Measurements from ENCODE around the gene RPRD2.
A peak's percentile ranks its signal among the peaks of the same experiment; 100 is the strongest.
"Not testable (repeated sequence)": the region's sequence is repeated elsewhere in the genome, so short reads cannot be mapped to it uniquely, and the experiment has no call there.

Gene RPRD2

DNA sequence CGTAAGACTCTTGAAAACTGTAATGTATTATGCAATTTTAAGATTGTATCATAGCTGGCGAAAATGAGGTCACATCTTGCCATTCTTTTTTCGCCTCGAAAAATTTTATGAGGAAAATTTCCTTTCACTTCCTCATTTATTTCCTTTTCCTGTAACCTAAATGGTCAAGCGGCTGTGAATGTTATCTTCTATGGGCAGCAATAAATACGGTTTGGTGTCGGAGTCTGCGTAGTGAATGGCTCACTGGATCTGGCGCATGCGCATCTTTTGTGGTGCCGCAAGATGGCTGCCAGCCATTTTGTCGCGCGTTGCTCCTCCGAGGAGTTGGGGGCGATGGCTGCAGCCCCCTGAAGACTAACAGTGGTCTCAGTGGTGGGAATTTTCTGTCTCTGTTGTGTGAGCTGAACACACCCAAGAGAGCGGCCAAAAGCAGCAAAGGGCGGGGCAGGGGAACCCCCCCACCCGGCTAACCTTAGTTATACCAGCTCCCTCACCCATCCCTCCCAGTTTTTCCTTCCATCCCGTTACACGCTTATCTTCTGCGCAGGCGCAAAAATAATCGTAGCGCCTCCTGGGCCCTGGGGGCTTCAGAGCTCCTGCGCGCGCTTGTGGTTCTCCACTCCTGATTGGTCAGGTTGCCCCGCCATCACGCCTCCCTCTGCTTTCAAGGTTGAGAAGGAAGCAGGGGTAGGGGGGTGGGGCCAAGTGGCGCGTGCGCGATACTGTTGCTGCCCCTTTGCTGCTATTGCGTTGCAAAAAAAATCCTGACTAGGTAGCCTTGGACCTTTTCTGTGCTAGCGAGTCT is at the start of gene RPRD2:
TSS of gene RPRD2 (plus strand) at position 722 of the 805 bp plus-strand sequence. CDS start 568 bp downstream, outside the sequence.
- DNase-seq (ENCODE audit: low read depth in 3 of 3) = peak; percentile 90 to 99 (median 95)

DNA sequence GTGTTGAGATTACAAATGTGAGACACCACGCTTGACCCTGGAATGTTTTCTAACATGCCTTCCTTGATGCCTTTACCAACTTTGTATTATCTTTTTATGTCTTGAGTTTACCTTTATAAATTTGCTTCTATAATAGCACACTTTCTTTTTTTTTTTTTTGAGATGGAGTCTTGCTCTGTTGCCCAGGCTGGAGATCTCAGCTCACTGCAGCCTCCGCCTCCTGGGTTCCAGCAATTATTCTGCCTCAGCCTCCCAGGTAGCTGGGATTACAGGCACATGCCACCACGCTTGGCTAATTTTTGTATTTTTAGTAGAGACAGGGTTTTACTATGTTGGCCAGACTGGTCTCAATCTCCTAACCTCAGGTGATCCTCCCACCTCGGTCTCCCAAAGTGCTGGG is 49.3 kb upstream of the RPRD2 start:
- not testable (repeated sequence) for DNase-seq (ENCODE audit: low read depth in 3 of 3)

- no peak for DNase-seq (ENCODE audit: low read depth in 3 of 3)
Measured at GRCh38 chr1:150320667-150320978, 43.3 kb upstream of the RPRD2 start.

DNA sequence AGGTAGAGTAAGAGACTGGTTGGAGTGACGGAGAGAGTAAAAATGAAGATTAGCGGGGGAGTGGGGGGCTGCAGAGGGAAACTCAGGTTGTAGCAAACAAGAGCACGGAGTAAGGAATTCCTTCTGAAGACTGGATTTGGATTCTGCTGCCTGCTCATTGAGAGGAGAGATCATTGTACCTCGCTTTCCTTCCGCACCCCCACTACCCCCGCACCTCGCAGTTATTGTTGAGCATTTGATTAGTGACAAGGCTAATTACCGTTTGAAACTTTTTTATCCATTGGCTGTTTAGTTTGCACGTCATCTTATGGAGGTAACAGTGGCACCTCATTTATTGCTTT is 42.2 kb upstream of the RPRD2 start:
- no peak for DNase-seq (ENCODE audit: low read depth in 3 of 3)

GRCh38 chr1:150322310-150322709 is 41.6 kb upstream of the RPRD2 start:
- DNase-seq (ENCODE audit: low read depth in 3 of 3) = no peak

- no peak for DNase-seq (ENCODE audit: low read depth in 3 of 3)
Measured at GRCh38 chr1:150332651-150333290, 31.2 kb upstream of the RPRD2 start.

- no peak for DNase-seq (ENCODE audit: low read depth in 3 of 3)
Measured at GRCh38 chr1:150346316-150346715, 17.6 kb upstream of the RPRD2 start.

GRCh38 chr1:150352866-150353265 is 11.1 kb upstream of the RPRD2 start:
- DNase-seq (ENCODE audit: low read depth in 3 of 3) = no peak

GRCh38 chr1:150362721-150363425 is 1.1 kb upstream of the RPRD2 start:
- DNase-seq (ENCODE audit: low read depth in 3 of 3) = peak in 1 of 3 experiments; percentile 8

DNA sequence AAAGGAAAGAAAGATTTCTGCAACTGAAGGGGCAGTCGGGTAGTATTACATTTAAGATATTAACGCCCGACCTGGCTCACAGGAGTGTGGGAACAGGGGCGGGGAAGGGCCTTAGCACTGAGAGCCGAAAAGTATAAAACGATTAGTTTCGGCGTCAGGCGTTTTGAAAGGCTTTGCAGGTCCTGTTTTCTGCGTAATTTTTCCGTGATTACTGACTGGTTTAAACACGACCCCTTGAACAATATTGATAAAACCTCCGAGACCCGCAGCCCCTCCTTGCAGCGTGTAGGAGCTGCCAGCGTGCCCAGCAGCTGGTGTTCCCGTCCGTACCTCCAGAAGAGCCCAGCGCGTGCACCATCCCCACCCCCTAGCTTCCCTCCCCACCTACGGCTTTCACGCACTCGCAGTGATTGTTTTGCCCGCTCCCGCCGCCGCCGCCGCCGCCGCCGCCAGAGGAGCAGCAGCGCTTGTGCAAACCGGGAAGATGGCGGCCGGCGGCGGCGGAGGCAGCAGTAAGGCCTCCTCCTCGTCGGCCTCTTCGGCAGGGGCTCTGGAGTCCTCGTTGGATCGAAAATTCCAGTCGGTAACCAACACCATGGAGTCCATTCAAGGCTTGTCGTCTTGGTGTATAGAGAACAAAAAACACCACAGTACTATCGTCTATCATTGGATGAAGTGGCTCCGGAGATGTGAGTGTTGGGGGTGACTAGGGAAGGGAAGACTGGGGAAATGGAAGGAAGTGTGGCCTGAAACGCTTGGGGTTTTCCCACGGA is 470 bp downstream of the RPRD2 start:
- DNase-seq (ENCODE audit: low read depth in 3 of 3) = peak; percentile 59 to 62 (median 60)

- DNase-seq (ENCODE audit: low read depth in 3 of 3) = no peak
Measured at GRCh38 chr1:150365941-150366340, 2.0 kb downstream of the RPRD2 start.

- DNase-seq (ENCODE audit: low read depth in 3 of 3) = no peak
Measured at GRCh38 chr1:150366416-150367296, 2.7 kb downstream of the RPRD2 start.

DNA sequence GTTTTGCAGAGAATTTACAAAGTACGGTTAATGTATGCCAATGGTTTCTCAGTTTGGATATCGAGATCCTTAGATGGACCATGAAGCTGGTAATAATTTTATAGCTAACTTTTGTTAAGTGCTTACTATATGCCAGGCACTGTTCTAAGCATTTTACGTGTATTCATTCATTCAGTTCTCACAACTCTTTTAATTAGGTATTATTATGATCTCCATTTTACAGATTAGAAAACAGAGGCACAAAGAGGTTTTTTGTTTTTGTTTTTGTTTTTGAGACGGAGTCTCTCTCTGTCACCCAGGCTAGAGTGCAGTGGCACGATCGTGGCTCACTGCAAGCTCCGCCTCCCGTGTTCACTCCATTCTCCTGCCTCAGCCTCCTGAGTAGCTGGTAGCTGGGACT is 7.2 kb downstream of the RPRD2 start:
- DNase-seq (ENCODE audit: low read depth in 3 of 3) = no peak

DNA sequence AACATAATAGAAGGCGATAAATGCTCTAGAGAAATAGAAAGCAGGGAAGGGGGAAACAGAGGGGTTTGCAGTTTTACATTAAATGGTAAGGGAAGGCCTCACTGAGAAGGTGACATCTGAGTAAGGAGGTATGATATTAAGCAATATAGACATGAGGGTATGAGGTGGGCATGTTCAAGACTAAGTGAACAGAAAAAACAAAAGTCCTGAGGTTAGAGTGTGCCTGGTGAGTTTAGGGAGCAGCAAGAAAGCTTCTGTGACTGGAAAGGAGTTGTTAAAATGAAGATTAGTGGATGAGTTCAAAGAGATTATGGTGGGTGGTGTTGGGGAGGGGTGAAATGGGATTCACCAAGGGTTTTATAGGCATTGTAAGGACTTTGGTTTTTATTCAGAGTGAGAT is 8.6 kb downstream of the RPRD2 start:
- DNase-seq (ENCODE audit: low read depth in 3 of 3) = no peak

DNA sequence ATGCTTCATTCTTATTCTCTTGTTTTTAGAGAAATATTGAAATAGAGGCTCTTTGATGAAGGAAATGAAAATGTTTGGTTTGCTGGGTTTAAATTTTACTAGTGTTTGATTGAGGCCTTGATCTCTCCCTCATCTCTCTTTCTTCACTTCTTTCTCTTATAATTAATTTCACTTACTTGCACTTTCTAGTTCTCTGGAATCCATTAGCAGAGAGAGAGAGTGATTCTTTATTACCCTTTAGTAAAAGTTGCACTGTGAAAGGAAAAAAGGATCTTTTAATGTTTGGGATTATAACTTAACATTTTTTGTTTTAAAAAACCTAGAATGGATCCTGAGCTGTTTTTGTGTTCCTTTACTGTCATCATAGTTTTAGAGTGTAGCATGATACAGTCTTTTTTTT is 12.2 kb downstream of the RPRD2 start:
- DNase-seq (ENCODE audit: low read depth in 3 of 3) = no peak

- DNase-seq (ENCODE audit: low read depth in 3 of 3) = no peak
Measured at GRCh38 chr1:150383631-150384324, 19.8 kb downstream of the RPRD2 start.

DNA sequence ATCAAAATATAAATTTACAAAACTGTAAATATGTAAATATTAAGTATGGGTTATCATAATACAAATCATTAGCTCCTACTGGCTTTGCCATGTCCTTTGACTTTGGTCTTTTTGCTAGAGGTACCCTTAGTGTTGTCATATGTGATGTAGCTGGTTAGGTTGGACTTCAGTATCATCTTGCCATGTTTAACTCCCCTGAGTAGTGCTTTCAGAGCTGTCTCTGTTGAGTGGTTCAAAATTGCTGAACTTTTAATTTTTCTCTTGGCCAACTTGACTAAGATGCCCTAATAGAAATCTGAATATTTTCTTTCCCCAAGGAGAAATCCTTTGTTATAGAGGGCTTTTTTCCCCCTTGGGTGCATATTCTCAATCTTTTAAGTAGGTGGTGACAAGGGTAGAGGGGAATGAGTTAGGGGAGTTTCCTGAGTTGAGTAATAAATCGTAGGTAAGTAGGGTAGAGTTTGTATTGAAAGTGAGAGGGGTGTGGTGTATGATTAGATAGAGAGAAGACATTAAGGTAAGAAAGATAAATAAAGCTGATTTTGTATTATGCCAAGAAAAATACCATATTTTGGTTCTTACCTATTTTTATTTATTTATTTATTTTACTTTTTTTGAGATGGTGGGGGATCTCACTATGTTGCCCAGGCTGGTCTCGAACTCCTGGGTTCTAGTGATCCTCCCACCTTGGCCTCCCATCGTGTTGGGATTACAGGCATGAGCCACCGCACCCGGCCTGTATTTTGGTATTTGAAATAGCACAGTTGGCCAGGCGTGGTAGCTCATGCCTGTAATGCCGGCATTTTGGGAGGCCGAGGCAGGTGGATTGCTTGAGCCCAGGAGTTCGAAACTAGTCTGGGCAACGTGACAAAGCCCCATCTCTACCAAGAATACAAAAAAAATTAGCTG is 21.8 kb downstream of the RPRD2 start:
- no peak for DNase-seq (ENCODE audit: low read depth in 3 of 3)

DNA sequence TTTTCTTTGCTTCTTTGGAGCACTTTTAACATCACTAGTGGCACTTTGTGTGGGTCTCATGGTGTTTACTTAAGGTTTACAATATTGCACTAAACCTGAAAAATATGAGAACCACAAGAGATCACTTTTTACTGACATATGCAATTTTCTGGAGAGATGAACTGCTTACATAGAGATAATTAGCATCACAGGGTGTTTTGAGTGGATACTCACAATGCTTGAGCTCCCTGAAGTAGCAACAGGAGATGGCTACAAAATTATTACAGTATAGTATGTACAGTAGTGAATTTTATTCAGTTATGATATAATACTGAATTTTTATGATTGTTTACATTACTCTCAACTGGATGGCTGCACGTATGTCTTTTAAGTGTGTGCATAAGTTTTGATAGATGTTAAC is 22.6 kb downstream of the RPRD2 start:
- no peak for DNase-seq (ENCODE audit: low read depth in 3 of 3)

DNA sequence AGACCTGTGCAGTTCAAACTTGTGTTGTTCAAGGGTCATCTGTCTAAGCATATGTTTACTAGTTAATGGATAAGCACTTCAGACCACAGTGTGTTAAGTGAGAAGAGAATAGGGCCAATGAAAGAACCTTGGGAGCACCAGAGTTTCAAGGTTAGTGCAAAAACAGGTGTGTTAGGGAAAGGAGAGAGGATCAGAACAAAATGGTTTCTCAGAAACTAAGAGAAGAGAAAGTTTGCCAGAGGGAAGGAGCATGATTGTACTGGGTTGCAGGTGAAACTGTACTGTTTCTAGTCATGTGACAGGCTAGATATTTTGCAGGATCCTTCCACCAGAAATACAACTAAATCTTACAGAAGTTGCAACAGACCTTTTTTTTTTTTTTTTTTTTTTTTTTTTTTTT is 23.3 kb downstream of the RPRD2 start:
- no peak for DNase-seq (ENCODE audit: low read depth in 3 of 3)

DNA sequence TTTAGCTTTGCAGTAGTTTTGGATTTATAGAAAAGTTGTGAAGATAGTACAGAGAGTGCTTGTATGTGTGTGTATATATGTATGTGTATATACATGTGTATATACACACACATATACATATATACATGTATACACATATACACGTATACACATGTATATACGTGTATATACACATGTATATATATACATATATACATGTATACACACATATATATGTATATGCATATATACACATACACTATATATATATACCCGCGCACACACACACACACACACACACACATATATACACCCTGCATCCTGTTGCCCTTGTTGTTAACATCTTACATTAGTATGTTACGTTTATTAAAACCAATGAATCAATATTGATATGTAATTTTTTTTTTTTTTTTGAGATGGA is 24.3 kb downstream of the RPRD2 start:
- DNase-seq (ENCODE audit: low read depth in 3 of 3) = no peak

All from stimulated activated CD4-positive, alpha-beta T cell treated with anti-CD3 and anti-CD28 coated beads, TNF-alpha, amount 100 ng/mL, for 4 hours (primary cell).